CD4-positive, alpha-beta memory T cell (primary cell): ENCODE data around the gene CCNE1. TPM values are rescaled to one million over a fixed set of nuclear protein-coding genes. Genes with fewer than 3 reads are reported as not detected.
A peak's percentile ranks its signal among the peaks of the same experiment; 100 is the strongest.
"Not testable (repeated sequence)": the region's sequence is repeated elsewhere in the genome, so short reads cannot be mapped to it uniquely, and the experiment has no call there.

Source experiments
- CTCF ChIA-PET: fragments of 350-600 bp; sonication (Branson Sonifier 250); formaldehyde crosslinking; loops from one replicate; lab custom pipeline; 2021; ENCODE audit warnings: inconsistent platforms; ENCODE audit not compliant: partially characterized antibody; lab: Charles Lee
- POLR2A ChIA-PET: fragments of 350-600 bp; sonication (Branson Sonifier 250); formaldehyde crosslinking; loops from one replicate; lab custom pipeline; 2021; ENCODE audit not compliant: partially characterized antibody; lab: Charles Lee
- DNase-seq, 5 donors: peaks; one replicate each; pipeline versions ENCODE4 v3.0.0 to v3.0.0-alpha.2; 2020 to 2022; ENCODE audit warnings: mixed read lengths in 1 of 5
- H3K27ac ChIP-seq: one replicate; pipeline ENCODE4 v1.7.0; 2013; ENCODE audit warnings: low read depth, low read length
- H3K27me3 ChIP-seq: 2 replicates; pipeline ENCODE4 v1.7.0; 2013; ENCODE audit warnings: mild to moderate bottlenecking, low read length, moderate library complexity; ENCODE audit not compliant: insufficient read depth
- H3K36me3 ChIP-seq: 2 replicates; pipeline ENCODE4 v1.7.0; 2013; ENCODE audit warnings: mild to moderate bottlenecking, low read length, moderate library complexity; ENCODE audit not compliant: insufficient read depth
- H3K4me1 ChIP-seq: 2 replicates; pipeline ENCODE4 v1.7.0; 2013; ENCODE audit warnings: mild to moderate bottlenecking, low read length, moderate library complexity; ENCODE audit not compliant: insufficient read depth
- H3K4me3 ChIP-seq, 2 donors: one replicate each; pipeline ENCODE4 v1.7.0; 2013; ENCODE audit warnings: low read length in 2 of 2, mild to moderate bottlenecking in 1 of 2
- H3K9me3 ChIP-seq, 2 donors: one replicate each; pipeline ENCODE4 v1.7.0; 2013; ENCODE audit warnings: low read length in 2 of 2, control low read depth in 1 of 2; ENCODE audit not compliant: control insufficient read depth in 1 of 2
- H3K27ac Mint-ChIP-seq, 7 donors: one replicate each; pipeline ENCODE4 v1.8.0; 2020 to 2021; ENCODE audit warnings: mixed read lengths in 7 of 7, mild to moderate bottlenecking in 6 of 7, inconsistent platforms in 3 of 7, moderate library complexity in 3 of 7
- H3K27me3 Mint-ChIP-seq, 2 donors: one replicate each; pipeline ENCODE4 v1.8.0; 2020 to 2021; ENCODE audit warnings: mixed read lengths in 2 of 2
- H3K36me3 Mint-ChIP-seq, 2 donors: one replicate each; pipeline ENCODE4 v1.8.0; 2020 to 2021; ENCODE audit warnings: mixed read lengths in 2 of 2, inconsistent platforms in 1 of 2, mild to moderate bottlenecking in 1 of 2
- H3K4me1 Mint-ChIP-seq, 4 donors: one replicate each; pipeline ENCODE4 v1.8.0; 2020 to 2021; ENCODE audit warnings: mixed read lengths in 4 of 4, mild to moderate bottlenecking in 1 of 4
- H3K4me3 Mint-ChIP-seq, 8 donors: one replicate each; pipeline ENCODE4 v1.8.0; 2020 to 2021; ENCODE audit warnings: mixed read lengths in 8 of 8, mild to moderate bottlenecking in 7 of 8, moderate library complexity in 6 of 8, inconsistent platforms in 3 of 8
- H3K9me3 Mint-ChIP-seq, 8 donors: one replicate each; pipeline ENCODE4 v1.8.0; 2020 to 2021; ENCODE audit warnings: mixed read lengths in 8 of 8, mild to moderate bottlenecking in 5 of 8, inconsistent platforms in 3 of 8, moderate library complexity in 1 of 8
- intact Hi-C: fragments of 100-400 bp; cut with micrococcal nuclease; formaldehyde crosslinking; loops from one replicate; pipeline ENCODE4 v1.15.1; 2023
- polyA plus RNA-seq, 2 donors: library from polyadenylated mRNA; unstranded; fragments of 300-500 nt; fragmentation: Illumina TruSeq; gene quantifications; one replicate each; pipeline ENCODE4 v1.2.3, GENCODE V29; 2021
- total RNA-seq, 2 experiments: library from RNA; stranded (reverse); gene quantifications; one replicate each; pipeline ENCODE4 v1.2.3, GENCODE V29; 2021

CCNE1 gene
- total and polyA plus RNA-seq, 4 experiments from 2014 or later = 0.50 to 3.4 (median 1.9) TPM

DNA sequence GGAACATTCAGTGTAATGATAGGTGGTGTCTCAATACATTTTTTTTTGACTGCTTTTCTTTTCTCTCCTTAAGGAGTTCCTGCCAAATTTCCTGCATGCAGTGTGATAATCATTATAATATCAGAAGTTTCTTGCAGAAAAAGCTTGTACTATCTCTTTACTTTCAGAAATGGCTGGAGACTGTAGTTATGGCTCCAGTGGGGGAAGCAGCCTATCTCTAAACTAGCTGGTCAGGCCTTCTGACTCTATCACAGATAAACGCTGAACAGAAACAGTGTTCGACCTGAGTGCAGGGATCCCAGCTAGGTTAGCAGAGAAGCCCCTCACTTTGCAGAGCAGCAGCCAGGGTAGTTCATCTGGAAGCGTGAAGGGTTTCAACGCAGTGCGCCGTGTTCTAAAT, 1.9 kb downstream of the CCNE1 start:
- intact Hi-C loops = no loop called here
- Histone ChIP-seq H3K4me1 (peaks cover 10% of the 10 kb centered on the region), H3K27ac (no peak overlapping the region), H3K9me3 (no peaks in the 10 kb centered on the region), H3K27me3 (no peaks in the 10 kb centered on the region), H3K36me3 (no peaks in the 10 kb centered on the region), H3K4me3 (no peak overlapping the region)
- Mint-ChIP-seq H3K4me1 (peaks cover 6 to 17% (median 14%) of the 10 kb centered on the region in 4 donors), H3K27me3 (no peaks in the 10 kb centered on the region), H3K9me3 (peaks cover 0 to 1% (median 0%) of the 10 kb centered on the region in 8 donors), H3K4me3 (peak overlapping the region; percentile 62 to 97 (median 80)), H3K27ac (peak overlapping the region in 5 of 7 donors; percentile 18 to 77 (median 37)), H3K36me3 (peaks cover 0 to 4% of the 10 kb centered on the region in 2 donors)
- CTCF ChIA-PET = interaction anchor here (1.1 kb wide), 1 partner anchor 97 kb away, joined by 3 read pairs; no protein-coding TSS in a partner anchor
- POLR2A ChIA-PET = interaction anchor here (2.9 to 7.4 kb wide), 3 partner anchors 17 to 31 kb away, joined by 13 to 52 read pairs (median 19); no protein-coding TSS in a partner anchor
- DNase-seq = no peak

DNA sequence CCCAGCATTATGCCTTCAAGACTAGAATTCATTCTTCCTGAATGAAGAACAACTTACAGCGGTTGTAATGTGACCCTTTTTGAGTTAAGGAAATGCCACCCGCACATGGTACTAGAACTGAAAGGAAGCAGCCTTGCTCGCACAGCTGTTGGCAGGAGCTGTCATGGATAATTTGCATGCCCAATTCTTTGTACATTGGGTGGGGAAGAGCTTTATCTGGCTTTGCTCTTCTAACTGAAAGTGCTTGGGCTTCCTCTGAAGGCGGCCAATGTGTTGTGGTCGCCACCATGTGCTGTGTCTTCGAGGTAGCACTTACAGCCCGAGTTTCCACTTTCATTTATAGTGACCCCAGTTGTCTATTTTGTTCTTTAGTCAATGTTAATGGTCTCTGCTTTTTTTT, 3.4 kb downstream of the CCNE1 start:
- peaks cover 0 to 1% (median 0%) of the 10 kb centered on the region in 8 donors for H3K9me3 Mint-ChIP-seq
- intact Hi-C loops = no loop called here
- peaks cover 0 to 4% of the 10 kb centered on the region in 2 donors for H3K36me3 Mint-ChIP-seq
- H3K4me1 Mint-ChIP-seq = peaks cover 6 to 17% (median 14%) of the 10 kb centered on the region in 4 donors
- Histone ChIP-seq H3K27me3 (no peaks in the 10 kb centered on the region), H3K4me1 (peaks cover 10% of the 10 kb centered on the region), H3K36me3 (no peaks in the 10 kb centered on the region), H3K27ac (no peak overlapping the region), H3K4me3 (no peak overlapping the region), H3K9me3 (no peaks in the 10 kb centered on the region)
- POLR2A ChIA-PET = no interaction called here
- DNase-seq = no peak
- H3K4me3 Mint-ChIP-seq = no peak overlapping the region
- H3K27ac Mint-ChIP-seq = peak overlapping the region in 1 of 7 donors; percentile 13
- CTCF ChIA-PET = interaction anchor here (1.5 kb wide), 1 partner anchor 43 kb away, joined by 5 read pairs; no protein-coding TSS in a partner anchor
- H3K27me3 Mint-ChIP-seq = no peaks in the 10 kb centered on the region

DNA sequence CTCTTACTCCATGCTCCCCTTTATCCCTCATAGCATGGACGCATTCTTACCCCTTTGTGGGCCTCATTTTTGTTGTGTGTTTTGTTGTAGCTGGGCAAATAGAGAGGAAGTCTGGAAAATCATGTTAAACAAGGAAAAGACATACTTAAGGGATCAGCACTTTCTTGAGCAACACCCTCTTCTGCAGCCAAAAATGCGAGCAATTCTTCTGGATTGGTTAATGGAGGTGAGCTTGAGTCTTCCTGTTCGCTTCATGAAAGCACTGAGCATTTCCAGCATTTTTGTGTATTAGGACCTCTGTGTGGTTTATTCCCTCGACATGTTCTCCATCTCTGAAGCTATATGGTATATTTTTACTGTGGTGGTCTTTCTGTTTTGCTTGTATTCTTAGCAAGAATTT, 5.5 kb downstream of the CCNE1 start:
- intact Hi-C loops = no loop called here
- Mint-ChIP-seq H3K27me3 (no peaks in the 10 kb centered on the region), H3K36me3 (peaks cover 4 to 8% of the 10 kb centered on the region in 2 donors)

DNA sequence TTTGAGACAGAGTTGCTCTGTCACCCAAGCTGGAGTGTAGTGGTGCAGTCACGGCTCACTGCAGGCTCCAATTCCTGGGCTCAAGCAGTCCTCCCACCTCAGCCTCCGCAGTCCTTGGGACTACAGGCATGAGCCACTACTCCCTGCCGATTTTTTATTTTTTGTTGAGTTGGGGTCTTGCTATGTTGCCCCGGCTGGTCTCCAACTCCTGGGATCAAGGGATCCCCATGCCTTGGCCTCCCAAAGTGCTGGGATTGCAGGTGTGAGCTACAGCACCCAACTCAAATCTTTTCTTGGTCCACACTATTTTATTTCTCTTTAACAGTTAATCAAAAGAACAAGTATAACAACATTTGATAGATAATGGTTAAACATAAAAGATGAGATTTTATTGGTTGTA, 7.5 kb downstream of the CCNE1 start:
- DNase-seq = no peak
- no peak overlapping the region for H3K27ac ChIP-seq
- H3K36me3 Mint-ChIP-seq = peaks cover 4 to 5% of the 10 kb centered on the region in 2 donors
- POLR2A ChIA-PET = interaction anchor here (0.8 to 0.9 kb wide), 2 partner anchors 10 to 12 kb away, joined by 3 to 4 read pairs; no protein-coding TSS in a partner anchor
- intact Hi-C loops = no loop called here
- H3K9me3 Mint-ChIP-seq = no peaks in the 10 kb centered on the region
- no peaks in the 10 kb centered on the region for H3K4me1 Mint-ChIP-seq
- H3K4me3 ChIP-seq = no peak overlapping the region
- H3K27ac Mint-ChIP-seq = no peak overlapping the region
- no peaks in the 10 kb centered on the region for H3K27me3 ChIP-seq
- H3K4me1 ChIP-seq = no peaks in the 10 kb centered on the region
- no peaks in the 10 kb centered on the region for H3K27me3 Mint-ChIP-seq
- CTCF ChIA-PET = interaction anchor here (1.6 kb wide), 1 partner anchor 209 kb away, joined by 3 read pairs; no protein-coding TSS in a partner anchor
- H3K4me3 Mint-ChIP-seq = no peak overlapping the region
- peaks cover 3% of the 10 kb centered on the region for H3K36me3 ChIP-seq
- no peaks in the 10 kb centered on the region for H3K9me3 ChIP-seq

More for the DNA sequence above, 5.5 kb downstream of the CCNE1 start:
- Histone ChIP-seq H3K9me3 (no peaks in the 10 kb centered on the region), H3K4me3 (no peak overlapping the region), H3K36me3 (peaks cover 3% of the 10 kb centered on the region), H3K27ac (no peak overlapping the region), H3K27me3 (no peaks in the 10 kb centered on the region), H3K4me1 (peaks cover 5% of the 10 kb centered on the region)
- Mint-ChIP-seq H3K4me3 (no peak overlapping the region), H3K9me3 (peaks cover 0 to 1% (median 0%) of the 10 kb centered on the region in 8 donors), H3K27ac (peak overlapping the region in 1 of 7 donors; percentile 19), H3K4me1 (peaks cover 5 to 11% (median 7%) of the 10 kb centered on the region in 4 donors)
- no peak for DNase-seq
- ChIA-PET POLR2A (interaction anchor here (1.6 kb wide), 1 partner anchor 14 kb away, joined by 4 read pairs; no protein-coding TSS in a partner anchor), CTCF (interaction anchor here (0.7 to 1.0 kb wide), 2 partner anchors 50 to 68 kb away, joined by 3 read pairs; no protein-coding TSS in a partner anchor)

DNA sequence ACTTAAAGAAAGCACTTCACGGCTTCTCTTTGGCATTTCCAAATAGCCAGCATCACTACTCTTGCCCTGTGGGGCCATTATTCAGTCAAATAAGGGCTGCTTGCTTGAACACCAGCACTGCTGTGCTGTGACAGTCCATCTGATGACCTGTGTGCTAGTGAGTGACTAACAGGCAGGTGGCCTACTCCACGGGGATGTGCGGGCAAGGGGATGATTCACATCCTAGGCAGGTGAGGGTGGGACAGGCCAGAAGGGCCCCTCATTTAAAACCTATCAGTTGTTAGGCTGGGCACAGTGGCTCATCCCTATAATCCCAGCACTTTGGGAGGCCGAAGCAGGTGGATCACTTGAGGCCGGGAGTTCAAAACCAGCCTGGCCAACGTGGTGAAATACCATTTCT, 8.2 kb downstream of the CCNE1 start:
- Mint-ChIP-seq H3K27me3 (no peaks in the 10 kb centered on the region), H3K9me3 (no peaks in the 10 kb centered on the region), H3K4me3 (no peak overlapping the region), H3K4me1 (no peaks in the 10 kb centered on the region), H3K27ac (no peak overlapping the region), H3K36me3 (peaks cover 4 to 5% of the 10 kb centered on the region in 2 donors)
- ChIA-PET POLR2A (interaction anchor here (0.8 kb wide), 1 partner anchor 9 kb away, joined by 4 read pairs; no protein-coding TSS in a partner anchor), CTCF (no interaction called here)
- Histone ChIP-seq H3K4me3 (no peak overlapping the region), H3K4me1 (no peaks in the 10 kb centered on the region), H3K27ac (no peak overlapping the region), H3K36me3 (peaks cover 3% of the 10 kb centered on the region), H3K9me3 (no peaks in the 10 kb centered on the region), H3K27me3 (no peaks in the 10 kb centered on the region)
- DNase-seq = no peak
- intact Hi-C loops = no loop called here

DNA sequence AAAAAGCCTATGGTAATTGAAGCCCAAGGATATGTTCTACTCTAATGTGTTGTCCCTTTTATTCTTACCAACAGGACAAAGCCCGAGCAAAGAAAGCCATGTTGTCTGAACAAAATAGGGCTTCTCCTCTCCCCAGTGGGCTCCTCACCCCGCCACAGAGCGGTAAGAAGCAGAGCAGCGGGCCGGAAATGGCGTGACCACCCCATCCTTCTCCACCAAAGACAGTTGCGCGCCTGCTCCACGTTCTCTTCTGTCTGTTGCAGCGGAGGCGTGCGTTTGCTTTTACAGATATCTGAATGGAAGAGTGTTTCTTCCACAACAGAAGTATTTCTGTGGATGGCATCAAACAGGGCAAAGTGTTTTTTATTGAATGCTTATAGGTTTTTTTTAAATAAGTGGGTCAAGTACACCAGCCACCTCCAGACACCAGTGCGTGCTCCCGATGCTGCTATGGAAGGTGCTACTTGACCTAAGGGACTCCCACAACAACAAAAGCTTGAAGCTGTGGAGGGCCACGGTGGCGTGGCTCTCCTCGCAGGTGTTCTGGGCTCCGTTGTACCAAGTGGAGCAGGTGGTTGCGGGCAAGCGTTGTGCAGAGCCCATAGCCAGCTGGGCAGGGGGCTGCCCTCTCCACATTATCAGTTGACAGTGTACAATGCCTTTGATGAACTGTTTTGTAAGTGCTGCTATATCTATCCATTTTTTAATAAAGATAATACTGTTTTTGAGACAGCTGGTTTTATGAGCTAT, 12.0 kb downstream of the CCNE1 start:
- Histone ChIP-seq H3K27me3 (no peaks in the 10 kb centered on the region), H3K4me3 (no peak overlapping the region), H3K27ac (no peak overlapping the region), H3K9me3 (no peaks in the 10 kb centered on the region), H3K4me1 (no peaks in the 10 kb centered on the region), H3K36me3 (peaks cover 3% of the 10 kb centered on the region)
- H3K4me1 Mint-ChIP-seq = no peaks in the 10 kb centered on the region
- DNase-seq = no peak
- no peak overlapping the region for H3K27ac Mint-ChIP-seq
- peaks cover 4 to 5% of the 10 kb centered on the region in 2 donors for H3K36me3 Mint-ChIP-seq
- no peaks in the 10 kb centered on the region for H3K27me3 Mint-ChIP-seq
- POLR2A ChIA-PET = interaction anchor here (0.6 to 1.1 kb wide), 3 partner anchors 22 to 218 kb away, joined by 3 to 4 read pairs (median 3); partner anchors contain the start of gene POP4
- intact Hi-C loops = no loop called here
- no peak overlapping the region for H3K4me3 Mint-ChIP-seq
- CTCF ChIA-PET = interaction anchor here (0.6 kb wide), 1 partner anchor 156 kb away, joined by 3 read pairs; no protein-coding TSS in a partner anchor
- H3K9me3 Mint-ChIP-seq = no peaks in the 10 kb centered on the region

DNA sequence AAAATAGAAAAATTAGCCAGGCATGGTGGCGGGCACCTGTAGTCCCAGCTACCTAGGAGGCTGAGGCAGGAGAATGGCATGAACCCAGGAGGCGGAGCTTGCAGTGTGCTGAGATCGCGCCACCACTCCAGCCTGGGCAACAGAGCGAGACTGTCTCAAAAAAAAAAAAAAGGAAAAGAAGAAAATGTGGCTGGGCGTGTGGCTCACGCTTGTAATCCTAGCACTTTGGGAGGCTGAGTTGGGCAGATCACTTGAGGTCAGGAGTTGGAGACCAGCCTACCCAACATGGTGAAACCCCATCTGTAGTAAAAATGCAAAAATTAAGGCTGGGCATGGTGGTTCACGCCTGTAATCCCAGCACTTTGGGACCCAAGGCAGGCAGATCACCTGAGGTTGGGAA, 13.5 kb downstream of the CCNE1 start:
- DNase-seq, H3K27ac ChIP-seq, H3K4me3 ChIP-seq, H3K27me3 Mint-ChIP-seq, H3K4me1 ChIP-seq, intact Hi-C loops, H3K9me3 Mint-ChIP-seq, H3K4me3 Mint-ChIP-seq, H3K4me1 Mint-ChIP-seq, H3K27me3 ChIP-seq, CTCF ChIA-PET, H3K27ac Mint-ChIP-seq, H3K36me3 ChIP-seq, H3K9me3 ChIP-seq, H3K36me3 Mint-ChIP-seq: not testable (repeated sequence)
- POLR2A ChIA-PET = interaction anchor here (0.6 to 1.1 kb wide), 2 partner anchors 20 to 179 kb away, joined by 3 to 4 read pairs; no protein-coding TSS in a partner anchor
